Measurements from ENCODE around the gene ANKMY1. TPM values are rescaled to one million over a fixed set of nuclear protein-coding genes. Genes with fewer than 3 reads are reported as not detected.

Gene ANKMY1
- total RNA-seq, 1 experiment from 2014 or later = 19.5 TPM

DNA sequence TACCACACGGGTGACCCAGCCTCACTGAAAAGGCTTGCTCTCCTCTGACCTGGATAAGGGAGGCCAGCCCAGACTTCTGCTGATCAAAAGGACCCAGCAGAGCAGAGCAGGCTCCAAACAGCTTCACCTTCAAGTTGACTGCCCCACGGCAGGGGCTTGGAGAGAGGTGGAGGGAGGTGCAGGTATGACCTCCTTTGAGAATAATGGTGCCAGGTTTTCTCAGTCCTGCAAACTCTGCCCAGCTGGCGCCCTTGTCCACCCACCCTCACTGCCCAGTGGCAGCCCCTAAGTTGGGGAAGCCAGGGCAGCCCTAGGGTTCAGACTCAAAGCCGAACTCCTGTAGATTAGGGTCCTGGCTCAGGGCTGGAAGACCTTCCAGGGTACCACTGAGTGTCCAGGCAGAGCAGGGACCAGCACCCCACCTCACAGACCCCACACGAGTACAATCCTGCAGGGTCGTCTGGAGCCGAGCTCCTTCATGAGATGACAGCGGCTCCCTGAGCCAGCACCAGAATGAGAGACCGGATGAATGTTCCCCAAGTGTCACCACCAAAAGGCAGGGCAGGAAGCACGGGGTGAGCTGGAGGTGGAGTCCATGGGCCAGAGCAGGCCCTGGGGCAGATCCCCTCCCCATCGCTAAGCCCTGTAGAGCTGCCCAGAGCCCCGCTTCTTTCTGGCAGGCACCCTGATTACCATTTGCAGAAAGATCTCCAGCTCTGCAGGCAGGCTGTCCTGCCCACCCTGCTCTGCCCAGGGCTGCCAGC is 125.9 kb downstream of the ANKMY1 start:
- no peak overlapping the region for H3K27ac ChIP-seq (ENCODE audit: low read length)

DNA sequence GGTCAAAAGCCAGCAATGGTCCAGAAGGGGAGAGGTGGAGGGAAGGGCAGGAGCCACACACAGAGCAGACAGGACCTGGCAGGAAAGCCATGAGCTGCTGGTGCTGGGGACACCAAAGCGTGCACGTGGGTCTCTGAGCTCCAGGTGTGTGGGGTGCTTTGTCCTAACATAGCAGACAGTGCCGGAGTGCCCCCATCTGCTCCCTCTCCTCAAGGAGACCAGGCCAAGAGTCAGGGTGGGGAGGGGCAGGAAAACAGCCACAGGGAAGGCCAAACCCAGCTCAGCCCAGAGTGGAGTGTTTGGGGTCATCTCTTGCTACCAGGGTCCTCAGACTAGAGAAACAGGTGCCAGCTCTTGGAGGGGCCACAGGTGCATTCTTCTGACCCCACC is 126.5 kb downstream of the ANKMY1 start:
- Histone ChIP-seq H3K9me3 (ENCODE audit: low read length) (no peaks in the 10 kb centered on the region), H3K36me3 (ENCODE audit: low read depth, low read length) (no peaks in the 10 kb centered on the region), H3K4me1 (ENCODE audit: insufficient read depth, low read length) (peaks cover 32% of the 10 kb centered on the region), H3K4me2 (ENCODE audit: low read length) (no peak overlapping the region), H3K27ac (ENCODE audit: low read length) (no peak overlapping the region), H3K79me2 (ENCODE audit: low read length) (peaks cover under 1% of the 10 kb centered on the region; the same call in 1 of the 2 replicates), H3F3A (ENCODE audit: low read length, unreplicated experiment) (peaks cover 4% of the 10 kb centered on the region), H2AFZ (ENCODE audit: low read length) (no peak overlapping the region), H3K27me3 (ENCODE audit: low read length) (no peaks in the 10 kb centered on the region), H3K9me2 (replicated peaks; ENCODE audit: low read length) (no peaks in the 10 kb centered on the region), H3K9ac (ENCODE audit: low read length) (no peak overlapping the region), H3K4me3 (ENCODE audit: low read length) (no peak overlapping the region), H4K20me1 (ENCODE audit: low read length) (no peaks in the 10 kb centered on the region)
- POLR2A ChIA-PET (ENCODE audit: unreplicated experiment) = no interaction called here
- TF ChIP-seq, protein P1, sequence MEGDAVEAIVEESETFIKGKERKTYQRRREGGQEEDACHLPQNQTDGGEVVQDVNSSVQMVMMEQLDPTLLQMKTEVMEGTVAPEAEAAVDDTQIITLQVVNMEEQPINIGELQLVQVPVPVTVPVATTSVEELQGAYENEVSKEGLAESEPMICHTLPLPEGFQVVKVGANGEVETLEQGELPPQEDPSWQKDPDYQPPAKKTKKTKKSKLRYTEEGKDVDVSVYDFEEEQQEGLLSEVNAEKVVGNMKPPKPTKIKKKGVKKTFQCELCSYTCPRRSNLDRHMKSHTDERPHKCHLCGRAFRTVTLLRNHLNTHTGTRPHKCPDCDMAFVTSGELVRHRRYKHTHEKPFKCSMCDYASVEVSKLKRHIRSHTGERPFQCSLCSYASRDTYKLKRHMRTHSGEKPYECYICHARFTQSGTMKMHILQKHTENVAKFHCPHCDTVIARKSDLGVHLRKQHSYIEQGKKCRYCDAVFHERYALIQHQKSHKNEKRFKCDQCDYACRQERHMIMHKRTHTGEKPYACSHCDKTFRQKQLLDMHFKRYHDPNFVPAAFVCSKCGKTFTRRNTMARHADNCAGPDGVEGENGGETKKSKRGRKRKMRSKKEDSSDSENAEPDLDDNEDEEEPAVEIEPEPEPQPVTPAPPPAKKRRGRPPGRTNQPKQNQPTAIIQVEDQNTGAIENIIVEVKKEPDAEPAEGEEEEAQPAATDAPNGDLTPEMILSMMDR (conservative IDR thresholded peaks at IDR 0.05; ENCODE audit: low read depth, low read length) = no peak
- TF ChIP-seq EZH2phosphoT487 (IDR thresholded peaks at IDR 0.05; ENCODE audit: borderline replicate concordance, low read length) = no peak
- no peak for TF ChIP-seq EZH2 (IDR thresholded peaks at IDR 0.05; ENCODE audit: low read length, unreplicated experiment)
- ATAC-seq (no peak), DNase-seq (no peak)
- intact Hi-C loops (cut with micrococcal nuclease) = no loop called here
- CTCF ChIA-PET = no interaction called here
- no TSS peak for BruUV-seq (replicated peaks)

More for the DNA sequence above, 125.9 kb downstream of the ANKMY1 start:
- Histone ChIP-seq H3K4me3 (ENCODE audit: low read length) (no peak overlapping the region), H3K9me3 (ENCODE audit: low read length) (no peaks in the 10 kb centered on the region), H3K4me2 (ENCODE audit: low read length) (no peak overlapping the region), H3K27me3 (ENCODE audit: low read length) (no peaks in the 10 kb centered on the region), H3K4me1 (ENCODE audit: insufficient read depth, low read length) (peaks cover 31% of the 10 kb centered on the region), H3K36me3 (ENCODE audit: low read depth, low read length) (no peaks in the 10 kb centered on the region), H3F3A (ENCODE audit: low read length, unreplicated experiment) (peaks cover 4% of the 10 kb centered on the region), H3K79me2 (ENCODE audit: low read length) (peaks cover 6% of the 10 kb centered on the region), H3K9me2 (replicated peaks; ENCODE audit: low read length) (no peaks in the 10 kb centered on the region), H2AFZ (ENCODE audit: low read length) (no peak overlapping the region), H3K9ac (ENCODE audit: low read length) (no peak overlapping the region), H4K20me1 (ENCODE audit: low read length) (peaks cover 5% of the 10 kb centered on the region; the same call in 1 of the 2 replicates)
- TF ChIP-seq EZH2 (IDR thresholded peaks at IDR 0.05; ENCODE audit: low read length, unreplicated experiment) = no peak
- intact Hi-C loops (cut with micrococcal nuclease) = no loop called here
- no TSS peak for BruUV-seq (replicated peaks)
- no peak for ATAC-seq
- DNase-seq = no peak
- POLR2A ChIA-PET (ENCODE audit: unreplicated experiment) = no interaction called here
- CTCF ChIA-PET = no interaction called here

DNA sequence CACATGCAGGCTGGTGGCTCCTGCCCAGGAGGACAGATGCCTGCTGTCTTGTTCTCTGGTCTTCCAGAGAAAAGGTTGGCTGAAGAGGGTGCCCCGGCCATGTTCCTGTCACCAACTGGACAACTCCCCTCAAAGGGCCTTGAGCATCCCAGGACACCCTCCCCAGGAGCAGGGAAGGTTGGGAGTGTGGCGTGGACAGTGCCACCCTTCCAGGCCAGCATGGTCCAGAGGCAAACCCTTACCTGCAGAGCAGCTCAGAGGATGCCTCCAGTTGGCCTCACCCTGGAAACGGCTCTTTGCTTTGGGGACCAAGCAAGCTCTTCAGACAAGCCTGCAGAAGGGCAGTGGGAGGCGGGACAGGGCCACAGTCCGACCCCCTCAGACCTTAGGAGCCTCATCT is 127.2 kb downstream of the ANKMY1 start:
- intact Hi-C loops (cut with micrococcal nuclease) = no loop called here
- POLR2A ChIA-PET (ENCODE audit: unreplicated experiment) = no interaction called here
- peaks cover 34% of the 10 kb centered on the region for H3K4me1 ChIP-seq (ENCODE audit: insufficient read depth, low read length)

More for the DNA sequence above, 127.2 kb downstream of the ANKMY1 start:
- no TSS peak for BruUV-seq (replicated peaks)
- Histone ChIP-seq H3K9me3 (ENCODE audit: low read length) (no peaks in the 10 kb centered on the region), H3K27me3 (ENCODE audit: low read length) (no peaks in the 10 kb centered on the region), H2AFZ (ENCODE audit: low read length) (no peak overlapping the region), H4K20me1 (ENCODE audit: low read length) (no peaks in the 10 kb centered on the region), H3F3A (ENCODE audit: low read length, unreplicated experiment) (peaks cover 4% of the 10 kb centered on the region), H3K36me3 (ENCODE audit: low read depth, low read length) (no peaks in the 10 kb centered on the region), H3K4me2 (ENCODE audit: low read length) (no peak overlapping the region), H3K4me3 (ENCODE audit: low read length) (no peak overlapping the region), H3K9me2 (replicated peaks; ENCODE audit: low read length) (no peaks in the 10 kb centered on the region), H3K9ac (ENCODE audit: low read length) (no peak overlapping the region), H3K27ac (ENCODE audit: low read length) (no peak overlapping the region), H3K79me2 (ENCODE audit: low read length) (no peaks in the 10 kb centered on the region)
- DNase-seq (no peak), ATAC-seq (no peak)
- CTCF ChIA-PET = no interaction called here
- TF ChIP-seq EZH2 (IDR thresholded peaks at IDR 0.05; ENCODE audit: low read length, unreplicated experiment) (no peak), EZH2phosphoT487 (IDR thresholded peaks at IDR 0.05; ENCODE audit: borderline replicate concordance, low read length) (no peak)
- TF ChIP-seq, protein P1 (conservative IDR thresholded peaks at IDR 0.05; ENCODE audit: low read depth, low read length) = no peak

Measured in PC-3 (cell line).